ENCODE data around the gene CHI3L1. TPM values are rescaled to one million over a fixed set of nuclear protein-coding genes. Genes with fewer than 3 reads are reported as not detected.

The CHI3L1 gene
- total RNA-seq, 1 donor from 2014 or later, result not detected

- no peaks in the 10 kb centered on the region for H3K4me1 Mint-ChIP-seq (ENCODE audit: low read depth)
Observed at GRCh38 chr1:203178083-203178482, 8.4 kb downstream of the CHI3L1 start.

DNA sequence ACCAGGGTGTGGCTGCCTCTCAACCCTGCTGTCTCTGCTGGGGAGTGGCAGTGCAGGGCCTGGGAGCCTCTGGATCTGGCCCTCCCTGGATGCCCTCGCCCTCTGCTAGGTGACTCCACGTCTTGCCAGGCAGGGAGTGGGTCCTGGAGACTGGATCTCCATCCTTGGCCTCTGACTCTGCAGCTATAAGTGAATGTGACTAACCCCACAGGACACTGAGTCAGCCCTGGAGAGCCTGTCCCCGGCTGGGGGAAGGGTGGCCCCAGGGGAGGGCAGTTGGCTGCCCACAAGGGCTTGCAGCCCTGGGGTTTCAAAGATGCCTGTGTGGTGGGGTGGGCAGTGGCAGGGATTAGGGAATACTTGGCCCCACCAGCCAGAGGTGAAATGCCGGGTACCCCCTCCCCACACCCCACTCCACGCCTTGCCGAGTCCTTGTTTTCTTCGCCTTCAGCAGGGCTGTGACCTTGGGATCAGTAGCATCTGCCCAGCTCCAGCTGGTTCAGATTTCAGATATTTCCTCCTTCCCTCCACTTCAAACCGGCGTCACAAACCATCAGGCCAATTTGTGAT, 8.9 kb downstream of the CHI3L1 start:
- no peak for TF ChIP-seq CTCF (IDR thresholded peaks at IDR 0.05; ENCODE audit: unreplicated experiment)
- Mint-ChIP-seq H3K27me3 (peaks cover 79% of the 10 kb centered on the region), H3K4me3 (ENCODE audit: low read depth) (no peak overlapping the region), H3K36me3 (ENCODE audit: insufficient read depth) (no peaks in the 10 kb centered on the region), H3K4me1 (ENCODE audit: low read depth) (no peaks in the 10 kb centered on the region), H3K27ac (no peak overlapping the region), H3K9me3 (ENCODE audit: low read depth) (no peaks in the 10 kb centered on the region)
- DNase-seq (ENCODE audit: low spot score, unreplicated experiment), result no peak

More at GRCh38 chr1:203178083-203178482, 8.4 kb downstream of the CHI3L1 start:
- peaks cover 80% of the 10 kb centered on the region for H3K27me3 Mint-ChIP-seq
- H3K27ac Mint-ChIP-seq, result no peak overlapping the region
- H3K9me3 Mint-ChIP-seq (ENCODE audit: low read depth), result no peaks in the 10 kb centered on the region
- no peak for TF ChIP-seq CTCF (IDR thresholded peaks at IDR 0.05; ENCODE audit: unreplicated experiment)
- DNase-seq (ENCODE audit: low spot score, unreplicated experiment), result no peak
- H3K4me3 Mint-ChIP-seq (ENCODE audit: low read depth), result no peak overlapping the region
- H3K36me3 Mint-ChIP-seq (ENCODE audit: insufficient read depth), result no peaks in the 10 kb centered on the region

- Mint-ChIP-seq H3K36me3 (ENCODE audit: insufficient read depth) (no peaks in the 10 kb centered on the region), H3K4me3 (ENCODE audit: low read depth) (no peak overlapping the region), H3K4me1 (ENCODE audit: low read depth) (no peaks in the 10 kb centered on the region), H3K27ac (no peak overlapping the region), H3K9me3 (ENCODE audit: low read depth) (no peaks in the 10 kb centered on the region), H3K27me3 (peaks cover 79% of the 10 kb centered on the region)
- DNase-seq (ENCODE audit: low spot score, unreplicated experiment), result no peak
- TF ChIP-seq CTCF (IDR thresholded peaks at IDR 0.05; ENCODE audit: unreplicated experiment), result no peak
Observed at GRCh38 chr1:203177036-203177405, 9.5 kb downstream of the CHI3L1 start.

DNA sequence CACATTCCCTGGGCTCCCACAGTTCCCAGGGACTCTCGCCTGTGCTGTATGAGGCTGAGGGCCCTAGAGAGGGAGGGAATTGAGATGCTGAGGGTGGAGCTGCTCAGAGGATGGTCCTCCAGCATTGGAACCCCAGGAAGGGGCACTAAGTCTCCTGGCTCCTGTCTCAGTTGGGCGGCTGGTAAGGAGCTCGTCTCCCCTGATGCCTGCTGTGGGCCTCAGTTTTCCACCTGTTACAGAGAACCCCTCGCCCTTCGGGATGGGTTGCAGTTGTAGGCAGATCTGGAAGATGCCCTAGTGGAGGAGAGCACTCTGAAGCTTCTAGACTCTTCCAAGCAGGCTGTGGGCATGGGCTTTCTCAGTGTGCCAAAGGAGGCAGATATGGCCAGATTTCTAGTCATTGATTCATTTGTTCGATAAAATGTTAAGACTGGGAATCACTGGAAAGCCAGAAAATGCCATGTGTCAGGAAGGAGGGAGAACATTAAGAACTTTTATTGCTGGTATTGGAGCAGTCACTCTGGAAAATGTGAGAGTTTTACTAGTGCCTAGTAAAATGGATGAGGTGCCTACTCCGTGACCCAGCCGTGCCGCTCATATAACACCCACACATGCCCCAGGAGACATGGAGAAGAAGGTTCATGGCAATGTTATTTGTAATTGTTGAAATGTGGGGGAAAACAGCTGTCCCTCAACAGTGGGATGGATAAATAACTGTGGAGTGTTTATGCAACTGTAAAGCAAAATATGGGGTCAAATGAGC, 10.1 kb downstream of the CHI3L1 start:
- H3K27me3 Mint-ChIP-seq, result peaks cover 74% of the 10 kb centered on the region
- no peak for TF ChIP-seq CTCF (IDR thresholded peaks at IDR 0.05; ENCODE audit: unreplicated experiment)
- no peaks in the 10 kb centered on the region for H3K36me3 Mint-ChIP-seq (ENCODE audit: insufficient read depth)
- H3K27ac Mint-ChIP-seq, result no peak overlapping the region
- no peaks in the 10 kb centered on the region for H3K4me1 Mint-ChIP-seq (ENCODE audit: low read depth)
- DNase-seq (ENCODE audit: low spot score, unreplicated experiment), result no peak
- no peak overlapping the region for H3K4me3 Mint-ChIP-seq (ENCODE audit: low read depth)
- H3K9me3 Mint-ChIP-seq (ENCODE audit: low read depth), result no peaks in the 10 kb centered on the region

DNA sequence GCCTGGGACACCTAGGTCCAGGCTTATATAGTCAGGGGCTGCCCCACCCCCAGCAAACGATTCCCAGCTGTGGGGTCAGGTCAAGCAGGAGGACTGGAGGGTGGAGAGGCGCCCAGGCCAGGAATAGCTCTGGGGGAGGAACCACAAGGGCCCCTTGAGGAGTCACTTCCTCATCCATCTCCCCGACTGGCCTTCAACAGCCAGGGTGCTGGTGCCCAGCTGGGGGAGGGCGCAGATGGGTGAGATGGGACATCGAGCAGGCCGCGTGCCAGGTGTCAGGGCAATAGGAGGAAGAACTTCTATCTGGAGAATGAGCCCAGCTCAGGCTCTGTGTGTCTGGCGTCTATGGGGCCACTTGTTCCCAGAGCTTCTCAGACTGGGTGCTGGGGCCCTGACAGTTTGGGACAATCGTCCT, 10.7 kb downstream of the CHI3L1 start:
- Mint-ChIP-seq H3K36me3 (ENCODE audit: insufficient read depth) (no peaks in the 10 kb centered on the region), H3K4me3 (ENCODE audit: low read depth) (no peak overlapping the region), H3K27ac (no peak overlapping the region), H3K4me1 (ENCODE audit: low read depth) (no peaks in the 10 kb centered on the region), H3K9me3 (ENCODE audit: low read depth) (no peaks in the 10 kb centered on the region), H3K27me3 (peaks cover 67% of the 10 kb centered on the region)
- DNase-seq (ENCODE audit: low spot score, unreplicated experiment), result no peak
- TF ChIP-seq CTCF (IDR thresholded peaks at IDR 0.05; ENCODE audit: unreplicated experiment), result no peak
